Limb (tissue), 2 donors: Measurements from ENCODE around the gene C1orf50.
"Not testable (repeated sequence)": the region's sequence is repeated elsewhere in the genome, so short reads cannot be mapped to it uniquely, and the experiment has no call there.

Experiments used
- DNase-seq, 2 donors: peaks; one replicate each; pipeline ENCODE4 v3.0.0-alpha.2; 2016; ENCODE audit errors: extremely low spot score in 2 of 2

The C1orf50 gene

DNA sequence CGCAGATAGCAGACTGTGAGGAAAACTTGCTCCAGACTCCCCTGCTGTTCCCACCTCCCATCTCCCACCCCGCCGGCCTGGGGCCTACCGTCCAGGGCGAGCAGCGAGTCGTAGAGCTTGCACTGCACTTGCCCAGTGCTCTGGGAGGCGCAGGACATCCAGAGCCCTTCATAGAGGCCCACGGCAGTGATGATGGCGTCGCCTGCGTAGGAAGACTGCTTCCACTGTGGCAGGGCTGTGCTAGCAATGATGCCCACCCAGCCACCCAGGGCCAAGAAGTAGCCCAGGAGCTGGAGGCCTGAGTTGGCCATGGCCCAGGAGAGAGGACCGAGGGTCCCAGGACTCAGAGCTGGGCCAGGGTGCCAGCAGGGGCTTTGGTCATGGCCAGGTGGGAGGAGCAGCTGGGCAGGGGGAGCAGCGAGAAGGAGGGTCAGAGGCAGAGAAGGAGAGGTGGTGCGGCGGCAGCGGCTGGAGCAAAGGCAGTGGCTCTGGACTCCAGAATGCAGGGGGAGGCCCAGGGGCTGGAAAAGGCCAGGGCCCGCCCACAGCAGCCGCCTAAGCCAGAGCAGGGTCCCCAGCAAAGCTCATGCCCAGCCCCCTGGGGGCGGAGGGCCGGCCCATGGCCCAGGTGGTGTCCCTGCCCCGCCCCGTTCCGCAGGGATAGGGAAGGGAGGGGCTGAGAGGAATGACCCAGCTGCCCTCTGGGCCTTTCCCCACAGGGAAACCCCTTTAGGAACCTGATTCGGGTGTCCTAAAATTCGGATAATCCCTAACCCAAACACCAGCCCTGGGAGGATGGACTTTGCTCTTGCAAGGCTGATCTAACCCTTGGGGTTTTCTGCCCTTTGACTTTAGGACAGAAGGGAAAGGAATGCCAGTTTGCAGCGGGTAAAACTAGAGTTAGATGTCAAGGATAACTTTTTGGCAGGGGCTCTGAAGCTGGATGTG lies 27.0 kb upstream of the C1orf50 start, which contains the start of gene CLDN19:
TSS of gene CLDN19 (minus strand) at position 484 of the 948 bp plus-strand sequence. CDS start at position 311, 173 bp downstream.
- DNase-seq, result peak in 1 of 2 donors; percentile 52

DNA sequence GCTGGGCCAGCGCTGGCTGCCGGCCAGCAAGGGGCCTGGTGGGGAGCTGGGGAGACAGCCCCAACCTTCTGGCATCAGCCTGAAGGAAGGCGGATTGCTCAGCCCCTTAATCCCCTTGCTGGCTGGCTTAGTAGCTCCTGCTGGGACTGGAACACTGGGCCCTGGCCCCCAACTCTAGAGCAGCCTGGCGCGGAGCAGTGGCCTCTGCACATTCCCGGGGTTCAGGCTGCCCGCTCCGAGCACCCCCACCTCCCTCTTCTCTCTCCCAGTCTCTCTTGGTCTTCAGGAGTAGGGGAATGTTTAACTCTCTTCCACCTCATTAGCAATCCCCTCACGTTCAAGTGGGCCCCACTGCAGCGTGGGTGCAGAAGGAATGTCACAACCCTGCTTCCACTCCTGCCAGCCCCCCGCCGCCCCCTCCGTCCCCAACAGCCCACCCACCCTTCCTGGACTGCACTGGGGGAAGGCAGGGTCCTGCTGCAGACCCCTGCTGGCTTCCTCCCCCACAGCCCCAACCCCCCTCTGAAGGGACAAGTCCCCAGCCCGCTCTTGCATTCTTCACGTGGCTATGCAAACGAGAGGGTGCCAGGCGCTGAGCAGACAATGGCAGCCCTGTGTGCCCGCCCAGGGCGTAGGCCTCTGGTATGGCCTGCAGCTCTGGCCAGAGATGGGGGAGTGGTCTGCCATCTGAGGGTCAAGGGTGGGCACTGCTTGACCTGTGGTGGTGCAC lies 26.0 kb upstream of the C1orf50 start:
- peak in 1 of 2 donors; percentile 67 for DNase-seq

DNA sequence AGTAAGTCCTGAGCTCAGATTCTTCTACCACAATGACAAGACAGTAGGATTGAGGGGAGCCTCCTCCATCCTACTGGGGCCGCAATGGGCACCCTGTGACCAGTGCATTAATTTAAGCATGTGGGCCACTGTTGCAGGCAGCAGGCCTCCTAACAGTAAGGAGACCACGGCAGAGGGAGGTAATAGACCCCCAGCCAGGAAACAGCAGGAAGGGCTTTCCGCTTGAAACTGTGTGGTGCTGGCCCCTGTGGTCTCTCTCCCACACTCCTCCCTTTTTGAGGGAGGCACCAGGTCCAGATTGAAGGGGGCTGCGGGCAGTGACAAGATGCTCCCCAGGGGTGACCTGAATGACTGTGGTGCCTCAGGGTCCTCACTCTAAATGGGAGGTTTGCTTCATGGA lies 25.3 kb upstream of the C1orf50 start:
- DNase-seq, result no peak

DNA sequence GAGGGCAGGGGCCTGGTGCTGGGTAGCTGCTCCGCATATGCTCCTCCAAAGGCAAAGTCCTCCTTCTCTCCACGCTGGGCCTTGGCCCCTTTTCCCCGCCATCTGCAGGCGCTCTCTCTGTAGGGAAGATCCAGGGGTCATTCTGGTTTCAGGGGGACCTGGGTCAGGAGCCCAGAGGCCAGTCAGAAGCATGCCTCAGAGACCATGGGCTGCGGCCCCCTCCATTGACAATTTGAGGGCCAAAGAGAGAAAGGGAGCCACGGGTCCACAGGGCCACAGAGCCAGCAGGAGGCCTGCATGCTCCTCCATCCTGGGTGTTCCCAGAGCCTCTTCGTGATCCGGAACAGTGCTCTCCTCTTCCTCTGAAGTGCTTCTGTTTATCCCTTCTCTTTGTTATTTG lies 24.9 kb upstream of the C1orf50 start:
- DNase-seq, result no peak

DNA sequence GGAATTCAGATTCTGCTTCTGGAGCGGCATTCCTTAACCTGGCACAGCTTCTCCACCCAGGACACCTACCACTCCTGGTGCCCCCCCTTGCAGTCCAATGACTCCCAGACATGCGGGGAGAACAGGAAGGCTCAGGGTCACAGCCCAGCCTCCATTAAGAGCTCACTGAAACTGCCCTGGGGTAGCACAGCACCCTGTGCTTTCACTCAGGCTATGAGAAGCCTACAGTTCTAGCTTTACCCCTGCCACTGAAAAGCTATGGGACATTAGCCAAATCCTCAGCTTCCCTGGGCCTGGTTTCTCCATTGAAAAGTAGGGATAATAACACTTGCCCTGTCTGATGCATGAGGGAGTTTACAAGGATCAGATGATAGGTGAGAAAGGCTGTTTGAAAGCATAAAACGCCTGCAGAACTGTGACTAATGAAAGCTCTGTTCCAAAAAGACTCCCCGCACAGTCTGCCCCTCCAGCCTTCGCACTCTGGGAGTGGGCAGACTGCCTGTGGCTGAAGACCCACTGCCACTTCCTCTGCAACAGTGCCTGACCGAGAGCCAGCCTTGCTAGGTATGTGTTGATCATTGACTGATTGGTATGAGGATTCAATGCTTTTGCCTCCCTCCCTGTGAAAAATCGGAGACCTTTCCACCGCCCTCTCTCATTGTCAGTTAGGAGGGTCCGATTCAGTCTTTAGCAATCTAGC lies 24.3 kb upstream of the C1orf50 start:
- DNase-seq, result no peak

DNA sequence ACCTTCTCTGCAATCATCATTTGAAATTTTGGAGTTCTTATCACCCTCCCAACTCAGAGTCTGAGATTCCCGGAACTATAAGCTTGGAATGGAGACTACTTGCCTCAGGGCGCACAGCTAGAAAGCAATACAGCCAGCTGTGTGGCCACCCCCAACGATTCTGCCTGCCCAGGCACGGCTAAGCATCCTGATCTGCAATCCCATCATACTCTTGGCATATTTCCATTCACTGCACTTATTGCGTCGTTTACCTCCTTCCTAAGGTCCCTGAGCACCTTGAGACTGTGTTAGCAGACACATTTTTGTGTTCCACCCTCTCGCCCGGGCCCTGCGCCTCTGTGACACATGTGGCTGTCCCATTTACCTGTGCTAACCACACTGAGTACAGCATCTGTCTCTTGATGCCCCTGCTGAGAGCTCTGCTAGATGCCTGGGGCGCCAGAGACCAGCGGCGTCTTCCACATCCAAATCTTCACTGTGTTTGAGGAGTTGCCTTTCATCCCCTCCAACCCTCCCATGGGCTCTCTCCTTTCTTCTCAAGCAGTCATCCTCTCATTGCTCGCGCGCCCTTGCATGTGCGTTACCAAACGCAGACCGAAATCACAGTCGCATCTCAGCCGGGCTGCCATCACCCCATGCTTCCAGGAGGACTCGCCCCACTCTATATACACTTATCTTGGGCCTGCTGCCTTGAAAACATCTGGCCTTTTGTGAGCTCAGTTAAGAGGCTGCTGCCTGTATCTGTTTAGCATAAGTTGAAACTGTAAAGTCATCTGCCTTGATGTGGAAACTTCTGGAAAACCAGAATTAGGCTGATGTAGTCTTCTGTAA lies 23.5 kb upstream of the C1orf50 start:
- DNase-seq, result no peak

DNA sequence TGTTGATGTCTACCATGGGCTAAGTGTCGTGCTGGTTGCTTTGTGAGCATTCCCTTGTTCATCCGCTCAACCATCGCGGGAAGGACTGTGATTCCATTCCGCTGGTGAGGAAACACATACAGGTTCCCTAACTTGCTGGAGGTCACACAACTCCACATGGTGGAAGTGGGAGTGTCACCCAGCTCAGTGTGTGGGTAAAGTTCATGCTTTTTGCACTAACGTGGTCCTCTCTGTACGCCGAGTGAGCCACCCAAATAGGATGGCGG lies 23.0 kb upstream of the C1orf50 start:
- DNase-seq, result no peak

DNA sequence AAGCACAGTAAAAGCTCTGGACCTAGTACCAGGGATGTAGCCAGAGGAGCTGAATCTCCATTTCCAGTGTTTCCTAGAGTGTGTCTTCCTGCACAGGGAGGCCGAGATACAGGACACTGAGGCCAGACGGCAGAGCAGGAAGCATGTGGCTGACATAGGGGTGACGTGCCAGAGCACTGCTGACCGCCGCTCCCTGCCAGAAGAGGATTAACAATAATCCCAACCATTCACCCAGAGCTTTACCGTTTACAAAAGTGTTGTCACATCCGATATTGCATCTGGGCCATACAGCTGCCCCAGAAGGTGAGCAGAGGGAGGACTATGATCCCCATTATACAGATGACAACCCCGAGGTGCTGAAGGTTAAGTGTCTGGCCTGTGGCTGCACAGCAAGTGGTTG lies 21.2 kb upstream of the C1orf50 start:
- DNase-seq, result no peak

DNA sequence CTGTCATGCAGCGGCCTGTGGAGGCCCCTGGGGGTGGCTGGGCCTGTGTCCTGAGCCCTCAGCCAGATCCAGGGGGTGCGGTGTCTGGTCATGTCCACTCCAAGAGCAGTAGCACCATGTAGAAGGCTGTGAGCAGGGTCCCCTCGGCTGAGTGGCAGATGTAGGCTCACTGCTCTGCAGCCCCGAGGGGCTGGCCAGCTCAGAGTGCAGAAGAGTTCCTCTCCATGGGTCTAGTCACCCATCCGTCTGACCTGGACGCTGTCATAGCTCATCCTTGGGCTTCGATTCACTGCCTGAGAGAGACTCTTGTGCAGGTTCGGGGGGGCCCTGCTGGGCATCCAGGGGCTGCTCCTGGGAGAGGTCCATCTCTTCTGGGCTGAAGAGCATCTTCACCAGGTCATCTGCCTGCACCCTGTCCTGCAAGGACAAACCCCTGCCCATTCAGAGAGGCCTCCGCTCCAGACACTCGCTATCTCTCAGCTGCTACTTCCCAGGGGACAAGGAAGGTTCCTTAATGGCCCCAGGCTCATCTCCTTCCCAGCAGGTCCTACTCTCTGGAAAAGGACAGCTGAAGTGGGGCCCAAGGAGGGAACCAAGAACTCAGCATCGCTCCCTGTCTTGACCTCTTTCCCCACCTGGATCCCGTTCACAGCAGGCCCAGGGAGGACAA lies 20.5 kb upstream of the C1orf50 start:
- DNase-seq, result no peak

DNA sequence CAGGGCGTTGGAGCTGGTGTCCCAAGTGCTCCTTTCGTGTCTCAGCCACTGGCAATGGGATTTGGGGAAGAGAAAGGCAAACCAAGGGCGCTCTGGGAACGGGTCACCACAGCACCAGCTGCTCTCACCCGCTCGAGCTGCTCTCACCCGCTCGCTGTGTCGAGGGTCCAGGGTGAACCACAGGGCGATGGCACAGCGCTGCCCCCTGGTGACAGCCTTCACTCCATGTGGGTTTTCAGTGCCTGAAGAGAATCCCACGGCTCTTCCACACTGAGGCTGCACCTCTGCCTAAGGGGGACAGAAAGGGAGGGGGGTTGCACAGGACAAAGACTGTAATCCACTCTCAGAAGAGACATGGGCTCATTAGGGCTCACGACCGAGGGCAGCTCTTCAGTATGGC lies 19.9 kb upstream of the C1orf50 start:
- peak in 1 of 2 donors; percentile 73 for DNase-seq

DNA sequence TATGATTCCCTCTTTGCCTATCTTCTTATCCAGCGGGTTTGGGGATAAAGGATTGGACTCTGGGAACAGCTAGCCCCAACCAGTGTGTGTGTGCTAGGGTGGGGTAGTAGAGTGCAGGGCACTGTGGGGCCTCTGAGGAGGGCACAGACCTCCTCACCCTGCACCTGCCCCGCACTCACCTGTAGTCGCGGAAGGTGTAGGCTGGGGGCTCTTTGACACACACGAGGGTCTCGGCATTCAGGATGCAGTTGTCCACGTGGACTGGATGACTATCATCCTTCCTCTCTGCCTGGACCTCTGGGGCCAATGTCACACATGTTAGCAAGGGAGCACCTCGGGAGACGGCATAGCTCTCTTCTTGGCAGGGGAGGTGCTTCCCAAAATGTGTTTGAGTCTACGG lies 19.0 kb upstream of the C1orf50 start:
- DNase-seq, result no peak

DNA sequence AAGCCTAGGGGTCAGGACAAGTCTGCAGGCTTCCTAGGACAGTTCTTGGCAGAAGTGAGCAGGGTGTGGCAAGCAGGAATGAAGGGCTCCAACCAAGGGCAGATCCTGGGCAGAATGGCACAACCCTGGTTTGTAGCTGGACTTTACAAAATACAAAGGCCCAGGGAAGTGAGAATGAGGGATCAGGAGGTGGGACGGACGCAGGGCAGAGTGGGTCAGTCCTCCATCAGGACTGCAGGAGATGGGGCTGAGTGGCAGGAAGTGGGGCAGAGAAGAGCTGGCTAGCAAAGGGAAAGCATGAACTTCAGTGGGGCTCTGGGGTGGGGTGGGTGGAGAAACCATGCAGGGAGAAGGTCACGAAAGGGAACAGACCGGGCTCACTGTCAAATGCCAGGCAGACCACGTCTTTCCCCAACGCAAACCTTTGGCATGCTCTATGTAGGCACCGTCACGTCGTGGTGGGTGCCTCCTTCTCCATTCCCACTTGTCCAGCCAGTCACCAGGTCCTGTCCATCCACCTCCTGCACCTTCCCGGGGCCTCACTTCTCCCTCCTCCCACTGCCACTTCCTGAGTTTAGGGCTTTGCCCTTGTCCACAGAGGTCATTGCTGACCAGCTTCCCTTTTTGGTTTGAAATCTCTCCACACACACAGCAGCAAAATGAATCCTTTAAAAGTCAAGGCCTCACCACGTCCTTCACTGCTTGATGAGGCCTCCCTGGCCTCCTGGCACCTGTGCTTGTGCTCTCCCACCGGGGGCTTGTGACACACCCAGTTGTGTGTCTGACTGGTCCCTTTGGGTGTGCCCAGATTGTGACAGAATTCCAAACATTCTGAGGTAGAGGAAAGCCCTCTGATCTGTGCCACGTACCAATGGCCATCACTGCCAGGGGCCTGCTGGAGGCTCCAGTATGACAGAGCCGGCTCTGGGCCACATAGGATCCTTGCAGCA lies 18.3 kb upstream of the C1orf50 start:
- DNase-seq, result no peak

DNA sequence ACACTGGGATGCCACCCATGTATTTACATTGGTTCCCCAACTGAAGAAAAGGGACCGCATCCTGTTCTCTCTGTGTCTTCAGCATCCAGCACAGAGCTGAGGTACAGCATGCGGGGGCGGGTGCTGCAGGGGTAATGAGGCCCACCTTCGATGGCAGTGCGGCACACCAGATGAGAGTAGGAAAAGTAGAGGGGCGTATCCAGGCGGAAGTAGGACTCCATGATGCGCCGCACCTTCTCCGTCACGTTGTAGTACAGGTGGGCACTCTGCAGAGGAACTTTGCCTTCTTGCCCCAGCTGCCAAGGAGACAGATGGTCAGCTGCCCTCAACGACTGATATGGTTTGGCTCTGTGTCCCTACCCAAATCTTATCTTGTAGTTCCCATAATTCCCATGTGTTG lies 17.0 kb upstream of the C1orf50 start:
- no peak for DNase-seq

DNA sequence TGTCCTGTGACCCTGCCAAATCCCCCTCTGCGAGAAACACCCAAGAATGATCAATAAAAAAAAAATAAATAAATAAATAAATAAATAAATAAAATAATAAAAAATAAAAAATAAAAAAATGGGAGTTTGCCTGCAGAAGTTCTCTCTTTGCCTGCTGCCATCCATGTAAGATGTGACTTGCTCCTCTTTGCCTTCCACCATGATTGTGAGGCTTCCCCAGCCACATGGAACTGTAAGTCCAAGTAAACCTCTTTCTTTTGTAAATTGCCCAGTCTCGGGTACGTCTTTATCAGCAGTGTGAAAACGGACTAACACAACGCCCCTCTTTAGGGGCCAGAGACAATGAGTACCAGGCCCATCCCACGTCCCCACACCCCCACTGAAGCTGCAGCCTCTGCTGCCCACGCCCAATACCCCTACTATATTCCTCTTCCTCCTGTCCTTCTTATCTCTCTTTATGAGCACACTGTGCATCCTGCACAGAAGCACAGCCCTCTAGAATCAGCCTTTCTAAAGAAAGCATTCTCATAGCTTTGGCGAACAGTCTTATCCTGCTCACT lies 15.5 kb upstream of the C1orf50 start:
- DNase-seq, result not testable (repeated sequence)

DNA sequence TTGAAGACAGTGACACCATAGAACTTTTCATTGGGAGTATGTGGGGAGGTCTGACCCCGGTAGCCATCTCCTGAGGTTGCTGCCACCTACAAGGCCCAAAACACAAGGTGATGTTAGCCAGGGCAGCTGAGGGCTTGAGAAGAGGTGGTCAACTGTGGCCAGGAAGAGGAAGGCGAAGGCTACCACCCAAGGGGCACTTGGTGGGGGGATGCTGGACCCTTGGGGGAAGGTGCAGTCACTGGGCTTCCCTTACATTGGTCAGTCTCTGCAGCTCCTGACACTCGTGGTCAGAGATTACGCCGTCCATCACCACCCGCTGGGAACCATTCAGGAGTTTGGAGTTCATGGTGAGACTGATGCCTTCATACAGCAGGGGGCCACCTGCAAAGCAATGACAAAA lies 14.8 kb upstream of the C1orf50 start:
- no peak for DNase-seq

DNA sequence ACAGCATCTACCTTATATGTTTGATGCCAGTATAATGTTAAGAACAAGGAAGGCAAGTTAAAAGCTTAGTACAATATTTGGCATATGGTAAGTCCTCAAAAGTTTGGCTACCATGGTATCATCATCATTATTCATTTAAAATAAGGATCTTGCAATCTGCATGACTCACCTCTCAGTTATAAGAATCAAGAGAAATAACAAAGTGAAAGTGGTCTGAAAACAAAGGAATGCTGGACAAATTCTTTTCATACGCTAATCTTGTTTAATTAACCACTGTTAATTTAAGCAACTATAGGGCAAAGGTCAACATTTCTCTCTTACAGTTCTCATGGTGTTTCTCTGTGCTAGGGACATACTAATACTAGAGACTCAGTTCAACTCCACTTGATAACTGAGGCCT lies 14.0 kb upstream of the C1orf50 start:
- no peak for DNase-seq

DNA sequence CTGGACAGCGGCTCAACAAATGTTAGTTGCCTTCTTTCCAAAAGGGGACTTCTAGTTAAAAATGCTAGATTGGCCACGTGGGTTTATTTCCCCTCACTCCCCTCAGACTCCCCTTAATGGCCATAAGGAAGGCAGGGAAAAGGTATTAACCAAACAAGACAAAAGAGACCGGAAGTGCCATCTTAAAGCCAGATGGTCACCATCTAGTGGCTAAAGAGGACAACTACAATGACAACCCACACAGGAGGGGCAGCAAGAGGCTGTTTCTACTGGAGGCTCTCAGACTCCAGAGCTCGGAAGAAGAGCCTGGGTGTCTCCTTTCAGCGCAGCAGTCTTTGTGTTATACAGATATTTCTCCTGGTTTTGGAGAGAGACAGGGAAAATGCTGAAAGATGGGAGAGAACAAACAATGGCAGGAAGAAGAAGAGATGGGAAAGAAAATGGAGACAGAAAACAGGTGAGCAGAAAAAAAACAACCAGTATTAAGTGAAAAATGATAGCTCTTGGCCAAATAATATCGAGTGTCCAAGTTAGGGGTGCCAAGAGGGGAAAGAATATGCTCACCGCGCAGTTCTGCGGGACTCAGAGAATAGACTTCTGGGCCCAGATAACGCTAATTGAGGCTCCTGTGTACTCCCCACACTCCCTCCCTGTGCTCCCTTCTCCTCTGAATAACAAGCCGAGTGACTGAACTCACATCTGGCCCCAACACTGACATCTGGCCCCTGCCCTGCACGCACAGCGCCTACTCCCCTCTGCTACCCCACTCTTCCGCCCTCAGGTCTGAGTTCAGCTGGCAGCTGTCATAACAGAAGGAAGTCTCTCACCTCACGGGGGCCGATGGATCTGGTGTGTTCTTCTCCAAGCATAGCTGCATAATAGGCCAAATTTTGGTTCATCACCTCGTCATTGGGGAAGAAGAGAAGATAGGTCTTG lies 9.8 kb upstream of the C1orf50 start:
- peak in 1 of 2 donors; percentile 69 for DNase-seq

DNA sequence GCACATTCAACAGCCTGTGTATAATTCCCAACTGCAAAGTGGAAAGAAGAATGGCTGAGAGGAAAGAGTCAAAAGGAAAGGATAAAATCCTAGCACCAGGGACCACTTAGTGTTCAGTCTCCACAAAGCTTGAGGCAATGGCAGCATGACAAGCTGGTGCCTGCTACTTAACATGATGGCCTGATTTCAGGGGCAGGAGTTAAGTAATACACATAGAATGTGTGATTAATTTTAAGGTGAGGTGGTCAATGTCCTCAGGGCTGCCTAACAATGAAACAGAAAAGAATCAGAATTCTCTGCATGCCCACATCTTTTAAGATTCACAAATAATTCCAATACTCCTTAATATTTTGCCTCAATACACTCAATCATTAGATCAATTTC lies 9.2 kb upstream of the C1orf50 start:
- DNase-seq, result no peak
